ENCODE data around the gene CBLB. TPM values are rescaled to one million over a fixed set of nuclear protein-coding genes. Genes with fewer than 3 reads are reported as not detected.

The CBLB gene
- total and polyA plus RNA-seq, 2 donors (not counting 1 experiment from before 2014, with no cell fraction given): 26.9 to 28.5 TPM

- Histone ChIP-seq H3K79me2 (ENCODE audit: control insufficient read depth, insufficient read depth, low read length) (no peaks in the 10 kb centered on the region), H3K36me3 (ENCODE audit: control insufficient read depth, insufficient read depth, low read length) (no peaks in the 10 kb centered on the region), H3K9ac (ENCODE audit: insufficient read depth, low read length) (no peak overlapping the region), H3K27ac (ENCODE audit: insufficient read depth, low read length) (no peak overlapping the region), H3K27me3 (ENCODE audit: control insufficient read depth, insufficient read depth, low read length) (no peaks in the 10 kb centered on the region), H3K4me1 (ENCODE audit: control insufficient read depth, extremely low read depth, insufficient read depth, low read length) (peaks cover 5% of the 10 kb centered on the region), H4K20me1 (ENCODE audit: control insufficient read depth, extremely low read depth, insufficient read depth, low read length) (no peaks in the 10 kb centered on the region), H3K4me3 (replicated peaks in 1 of 4; ENCODE audit: control extremely low read depth in 1 of 4, insufficient read depth in 1 of 4, low read depth in 3 of 4, low read length in 4 of 4) (no peak overlapping the region), H3K9me3 (ENCODE audit: control insufficient read depth, insufficient read depth, low read depth, low read length) (no peaks in the 10 kb centered on the region), H3K4me2 (ENCODE audit: extremely low read depth, insufficient read depth, low read length) (no peak overlapping the region), H2AFZ (ENCODE audit: low read length) (no peak overlapping the region)
- TF ChIP-seq, protein P1, sequence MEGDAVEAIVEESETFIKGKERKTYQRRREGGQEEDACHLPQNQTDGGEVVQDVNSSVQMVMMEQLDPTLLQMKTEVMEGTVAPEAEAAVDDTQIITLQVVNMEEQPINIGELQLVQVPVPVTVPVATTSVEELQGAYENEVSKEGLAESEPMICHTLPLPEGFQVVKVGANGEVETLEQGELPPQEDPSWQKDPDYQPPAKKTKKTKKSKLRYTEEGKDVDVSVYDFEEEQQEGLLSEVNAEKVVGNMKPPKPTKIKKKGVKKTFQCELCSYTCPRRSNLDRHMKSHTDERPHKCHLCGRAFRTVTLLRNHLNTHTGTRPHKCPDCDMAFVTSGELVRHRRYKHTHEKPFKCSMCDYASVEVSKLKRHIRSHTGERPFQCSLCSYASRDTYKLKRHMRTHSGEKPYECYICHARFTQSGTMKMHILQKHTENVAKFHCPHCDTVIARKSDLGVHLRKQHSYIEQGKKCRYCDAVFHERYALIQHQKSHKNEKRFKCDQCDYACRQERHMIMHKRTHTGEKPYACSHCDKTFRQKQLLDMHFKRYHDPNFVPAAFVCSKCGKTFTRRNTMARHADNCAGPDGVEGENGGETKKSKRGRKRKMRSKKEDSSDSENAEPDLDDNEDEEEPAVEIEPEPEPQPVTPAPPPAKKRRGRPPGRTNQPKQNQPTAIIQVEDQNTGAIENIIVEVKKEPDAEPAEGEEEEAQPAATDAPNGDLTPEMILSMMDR (conservative IDR thresholded peaks at IDR 0.05 in 1 of 2, IDR thresholded peaks at IDR 0.05 in 1 of 2; ENCODE audit: low read depth in 1 of 2, low read length in 2 of 2): no peak
- no peak for TF ChIP-seq EZH2 (IDR thresholded peaks at IDR 0.05; ENCODE audit: low read length, missing control alignments)
- DNase-seq (ENCODE audit: low read depth in 2 of 2): peak in 1 of 2 donors; percentile 12
These were observed 121.1 kb downstream of the CBLB start for GRCh38 chr3:105747696-105748095.

DNA sequence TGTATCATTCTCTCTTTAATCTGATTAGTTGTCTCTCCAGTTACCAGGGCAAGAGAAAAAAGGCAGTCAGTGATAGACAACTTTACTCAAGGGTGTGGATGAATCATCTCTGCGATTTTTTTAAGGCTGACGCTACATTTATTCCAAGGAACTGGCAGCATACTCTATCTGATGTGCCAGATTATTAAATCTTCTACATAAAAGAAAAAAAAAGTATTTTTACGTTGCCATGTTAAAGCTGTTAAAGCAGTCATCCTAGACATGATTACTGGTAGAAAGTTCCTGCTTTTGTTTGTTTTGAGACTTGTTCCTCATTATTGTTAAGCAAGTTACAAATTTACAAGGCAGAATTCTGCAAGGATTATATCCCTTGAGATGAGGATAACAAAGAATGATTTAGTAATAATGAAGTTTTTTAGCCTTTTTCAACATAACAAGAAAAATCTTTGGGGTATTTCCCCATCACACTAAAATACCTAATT lies 121.7 kb downstream of the CBLB start:
- H3K4me2 ChIP-seq (ENCODE audit: extremely low read depth, insufficient read depth, low read length): no peak overlapping the region
- no peaks in the 10 kb centered on the region for H3K9me3 ChIP-seq (ENCODE audit: control insufficient read depth, insufficient read depth, low read depth, low read length)
- H3K27me3 ChIP-seq (ENCODE audit: control insufficient read depth, insufficient read depth, low read length): no peaks in the 10 kb centered on the region
- no peak overlapping the region for H3K9ac ChIP-seq (ENCODE audit: insufficient read depth, low read length)
- H2AFZ ChIP-seq (ENCODE audit: low read length): no peak overlapping the region
- H3K79me2 ChIP-seq (ENCODE audit: control insufficient read depth, insufficient read depth, low read length): no peaks in the 10 kb centered on the region
- peak; percentile 69 to 85 for DNase-seq (ENCODE audit: low read depth in 2 of 2)
- no peak overlapping the region for H3K4me3 ChIP-seq (replicated peaks in 1 of 4; ENCODE audit: control extremely low read depth in 1 of 4, insufficient read depth in 1 of 4, low read depth in 3 of 4, low read length in 4 of 4)
- no peaks in the 10 kb centered on the region for H3K36me3 ChIP-seq (ENCODE audit: control insufficient read depth, insufficient read depth, low read length)
- no peak for TF ChIP-seq EZH2 (IDR thresholded peaks at IDR 0.05; ENCODE audit: low read length, missing control alignments)
- TF ChIP-seq, protein P1 (conservative IDR thresholded peaks at IDR 0.05 in 1 of 2, IDR thresholded peaks at IDR 0.05 in 1 of 2; ENCODE audit: low read depth in 1 of 2, low read length in 2 of 2): no peak
- no peak overlapping the region for H3K27ac ChIP-seq (ENCODE audit: insufficient read depth, low read length)
- peaks cover 5% of the 10 kb centered on the region for H3K4me1 ChIP-seq (ENCODE audit: control insufficient read depth, extremely low read depth, insufficient read depth, low read length)
- no peaks in the 10 kb centered on the region for H4K20me1 ChIP-seq (ENCODE audit: control insufficient read depth, extremely low read depth, insufficient read depth, low read length)

DNA sequence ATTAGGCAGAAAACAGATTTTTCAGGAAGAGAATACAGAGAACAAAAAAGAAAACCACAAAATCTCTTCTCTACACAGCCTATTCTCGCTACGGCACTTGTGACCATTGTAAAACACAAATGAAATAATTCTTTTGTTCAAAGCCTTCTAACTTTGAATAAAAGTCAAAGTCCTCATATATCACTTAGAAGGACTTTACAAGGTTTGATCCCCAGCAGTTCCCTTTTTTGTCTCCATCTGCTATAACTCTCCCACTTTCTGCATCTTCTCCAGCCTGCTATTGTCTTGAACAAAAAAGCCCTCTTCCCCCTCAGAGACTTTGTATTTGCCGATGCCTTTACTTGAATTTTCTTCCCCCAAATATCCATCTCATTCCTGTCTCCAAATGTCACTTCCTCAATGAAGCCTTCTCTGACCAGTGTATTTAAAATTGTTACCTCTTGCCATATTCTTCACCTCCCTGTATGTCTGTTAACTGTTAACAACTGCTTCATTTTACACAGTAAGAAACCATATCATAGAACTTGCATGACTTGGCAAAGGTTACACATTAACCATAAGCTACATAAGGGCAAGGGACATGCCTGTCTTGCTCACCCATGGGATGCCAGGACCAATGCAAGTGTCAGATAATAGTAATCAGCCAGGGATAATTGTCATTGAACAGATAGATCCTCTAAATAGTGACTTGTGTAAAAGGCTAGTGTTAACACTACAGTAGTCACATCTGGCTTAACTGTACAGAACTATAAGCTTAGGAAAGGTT lies 122.4 kb downstream of the CBLB start:
- H3K27ac ChIP-seq (ENCODE audit: insufficient read depth, low read length): no peak overlapping the region

More for the DNA sequence above, 122.4 kb downstream of the CBLB start:
- Histone ChIP-seq H3K4me1 (ENCODE audit: control insufficient read depth, extremely low read depth, insufficient read depth, low read length) (peaks cover 5% of the 10 kb centered on the region), H3K79me2 (ENCODE audit: control insufficient read depth, insufficient read depth, low read length) (no peaks in the 10 kb centered on the region), H3K27me3 (ENCODE audit: control insufficient read depth, insufficient read depth, low read length) (no peaks in the 10 kb centered on the region), H3K9me3 (ENCODE audit: control insufficient read depth, insufficient read depth, low read depth, low read length) (no peaks in the 10 kb centered on the region), H3K4me3 (replicated peaks in 1 of 4; ENCODE audit: control extremely low read depth in 1 of 4, insufficient read depth in 1 of 4, low read depth in 3 of 4, low read length in 4 of 4) (no peak overlapping the region), H3K9ac (ENCODE audit: insufficient read depth, low read length) (no peak overlapping the region), H2AFZ (ENCODE audit: low read length) (no peak overlapping the region), H3K36me3 (ENCODE audit: control insufficient read depth, insufficient read depth, low read length) (no peaks in the 10 kb centered on the region), H3K4me2 (ENCODE audit: extremely low read depth, insufficient read depth, low read length) (no peak overlapping the region), H4K20me1 (ENCODE audit: control insufficient read depth, extremely low read depth, insufficient read depth, low read length) (no peaks in the 10 kb centered on the region)
- no peak for DNase-seq (ENCODE audit: low read depth in 2 of 2)
- TF ChIP-seq, protein P1 (conservative IDR thresholded peaks at IDR 0.05 in 1 of 2, IDR thresholded peaks at IDR 0.05 in 1 of 2; ENCODE audit: low read depth in 1 of 2, low read length in 2 of 2): no peak
- no peak for TF ChIP-seq EZH2 (IDR thresholded peaks at IDR 0.05; ENCODE audit: low read length, missing control alignments)
